IMR-90 (cell line): ENCODE data around the gene SRRM3. TPM values are rescaled to one million over a fixed set of nuclear protein-coding genes. Genes with fewer than 3 reads are reported as not detected.
"Not testable (repeated sequence)": the region's sequence is repeated elsewhere in the genome, so short reads cannot be mapped to it uniquely, and the experiment has no call there.

Source experiments
- ATAC-seq: fragments of 200-7000 bp; cut with Tn5 transposase; 2 replicates; pipeline ENCODE4 v1.9.1; 2020; ENCODE audit warnings: low read depth, mild to moderate bottlenecking, moderate library complexity
- BruUV-seq: library from RNA; stranded (reverse); fragments of 400-500 nt; replicated peaks from 2 replicates; lab custom pipeline; 2021; lab: Mats Ljungman, UMichigan
- CTCF ChIA-PET: fragments of 300-600 bp; formaldehyde crosslinking; extraction: SDS; loops from one replicate; lab custom pipeline; 2021; ENCODE audit warnings: antibody characterized with exemption; lab: Yijun Ruan, JAX
- POLR2A ChIA-PET: fragments of 300-600 bp; sonication (Branson Sonifier 250); formaldehyde crosslinking; loops from one replicate; lab custom pipeline; 2022; ENCODE audit warnings: antibody characterized with exemption; ENCODE audit not compliant: unreplicated experiment; lab: Charles Lee
- DNase-seq: peaks from one replicate; pipeline ENCODE4 v3.0.0; 2013
- H2AFZ ChIP-seq: replicated peaks from 2 replicates; pipeline ENCODE3; 2013; ENCODE audit warnings: low read length, mild to moderate bottlenecking; ENCODE audit not compliant: poor library complexity
- H2AK5ac ChIP-seq: 2 replicates; pipeline ENCODE4 v1.6.1; 2013; ENCODE audit warnings: low read depth, low read length, inconsistent platforms
- H2AK9ac ChIP-seq: replicated peaks from 2 replicates; pipeline ENCODE3; 2013; ENCODE audit warnings: mild to moderate bottlenecking, low read depth, low read length, moderate library complexity; ENCODE audit not compliant: poor library complexity
- H2BK120ac ChIP-seq: 2 replicates; pipeline ENCODE4 v1.6.1; 2013; ENCODE audit warnings: low read depth, low read length, inconsistent platforms
- H2BK15ac ChIP-seq: 3 replicates; pipeline ENCODE4 v1.6.1; 2013; ENCODE audit warnings: low read depth, low read length, inconsistent platforms
- H2BK20ac ChIP-seq: 2 replicates; pipeline ENCODE4 v1.6.1; 2013; ENCODE audit warnings: low read depth, mild to moderate bottlenecking, inconsistent platforms, low read length, moderate library complexity
- H2BK5ac ChIP-seq: 2 replicates; pipeline ENCODE4 v1.6.1; 2013; ENCODE audit warnings: mild to moderate bottlenecking, low read depth, low read length, inconsistent platforms; ENCODE audit not compliant: poor library complexity, severe bottlenecking
- H3K14ac ChIP-seq: replicated peaks from 2 replicates; pipeline ENCODE4 v1.6.1; 2013; ENCODE audit warnings: low read depth, low read length, inconsistent platforms
- H3K18ac ChIP-seq: 2 replicates; pipeline ENCODE4 v1.6.1; 2013; ENCODE audit warnings: low read depth, low read length, control low read depth
- H3K23ac ChIP-seq: 2 replicates; pipeline ENCODE4 v1.6.1; 2013; ENCODE audit warnings: low read depth, low read length, inconsistent platforms
- H3K27ac ChIP-seq: 2 replicates; pipeline ENCODE4 v1.5.1; 2013; ENCODE audit warnings: mild to moderate bottlenecking, control low read depth, low read length; ENCODE audit not compliant: insufficient read depth
- H3K27me3 ChIP-seq: 2 replicates; pipeline ENCODE4 v1.6.1; 2013; ENCODE audit warnings: low read length; ENCODE audit not compliant: control insufficient read depth, insufficient read depth
- H3K36me3 ChIP-seq: 2 replicates; pipeline ENCODE4 v1.6.1; 2013; ENCODE audit warnings: low read length, mixed read lengths; ENCODE audit not compliant: control insufficient read depth, insufficient read depth
- H3K4ac ChIP-seq: 2 replicates; pipeline ENCODE4 v1.6.1; 2013; ENCODE audit warnings: low read depth, low read length, inconsistent platforms
- H3K4me1 ChIP-seq: 2 replicates; pipeline ENCODE4 v1.6.1; 2013; ENCODE audit warnings: low read length, mixed read lengths; ENCODE audit not compliant: control insufficient read depth, insufficient read depth
- H3K4me2 ChIP-seq: 2 replicates; pipeline ENCODE4 v1.6.1; 2013; ENCODE audit warnings: low read depth, mild to moderate bottlenecking, control low read depth, low read length, moderate library complexity
- H3K4me3 ChIP-seq: 2 replicates; pipeline ENCODE4 v1.5.1; 2013; ENCODE audit warnings: low read depth, mild to moderate bottlenecking, control low read depth, low read length, moderate library complexity; ENCODE audit not compliant: insufficient read depth
- H3K56ac ChIP-seq: 2 replicates; pipeline ENCODE4 v1.6.1; 2013; ENCODE audit warnings: low read length, inconsistent platforms; ENCODE audit not compliant: insufficient read depth; ENCODE audit errors: extremely low read depth
- H3K79me1 ChIP-seq, 2 experiments: 2 replicates each; pipeline ENCODE4 v1.6.1; 2013; ENCODE audit warnings: low read length in 2 of 2, inconsistent platforms in 1 of 2, low read depth in 1 of 2
- H3K9ac ChIP-seq: 2 replicates; pipeline ENCODE4 v1.6.1; 2013; ENCODE audit warnings: low read depth, low read length, control low read depth
- H3K9me1 ChIP-seq: 2 replicates; pipeline ENCODE4 v1.6.1; 2013; ENCODE audit warnings: low read length, inconsistent platforms; ENCODE audit not compliant: insufficient read depth
- H3K9me3 ChIP-seq: 2 replicates; pipeline ENCODE4 v1.6.1; 2013; ENCODE audit warnings: low read length; ENCODE audit not compliant: control insufficient read depth, insufficient read depth
- H4K20me1 ChIP-seq: 2 replicates; pipeline ENCODE4 v1.6.1; 2013; ENCODE audit warnings: low read length, inconsistent platforms; ENCODE audit not compliant: insufficient read depth
- H4K5ac ChIP-seq: 2 replicates; pipeline ENCODE4 v1.6.1; 2013; ENCODE audit warnings: mild to moderate bottlenecking, low read depth, low read length, control low read depth
- H4K8ac ChIP-seq, 2 experiments: 2 replicates each; pipeline ENCODE4 v1.6.1; 2013; ENCODE audit warnings: low read depth in 2 of 2, low read length in 2 of 2, control low read depth in 1 of 2, inconsistent platforms in 1 of 2
- H4K91ac ChIP-seq: 2 replicates; pipeline ENCODE4 v1.6.1; 2013; ENCODE audit warnings: low read depth, low read length, inconsistent platforms; ENCODE audit not compliant: insufficient read depth
- WGBS, 2 experiments: methylation state at CpG; one replicate each; pipeline versions ENCODE4 v1.1.5 to v1.1.7; 2013; ENCODE audit warnings: missing lambda C conversion rate in 2 of 2; ENCODE audit not compliant: insufficient read length in 1 of 2; ENCODE audit errors: extremely low coverage in 2 of 2; 5-methylcytosine and 5-hydroxymethylcytosine counted together
- dilution Hi-C: fragments of 300-500 bp; cut with HindIII; formaldehyde crosslinking; loops from one replicate; pipeline ENCODE4 v1.14.3; 2018; ENCODE audit warnings: low sequenced_read_pairs; ENCODE audit not compliant: unreplicated experiment
- in situ Hi-C: fragments of 300-500 bp; cut with MboI; formaldehyde crosslinking; loops from 3 replicates; pipeline ENCODE4 v1.14.3; 2019; ENCODE audit warnings: low sequenced_read_pairs, inconsistent platforms, mixed read lengths
- intact Hi-C: fragments of 100-400 bp; cut with micrococcal nuclease; formaldehyde crosslinking; loops from 2 replicates; pipeline ENCODE4 v1.10.0; 2022
- polyA plus RNA-seq, 3 experiments: library from polyadenylated mRNA; depleted of rRNA; stranded (reverse); fragments of >200 nt; gene quantifications; 2 replicates each; pipeline ENCODE4 v1.2.3, GENCODE V29; 2012; ENCODE audit warnings: low replicate concordance in 1 of 3
- total RNA-seq: library from RNA; depleted of rRNA; stranded (reverse); fragments of >200 nt; gene quantifications from 2 replicates; pipeline ENCODE4 v1.2.3, GENCODE V29; 2012

Gene SRRM3
- total and polyA plus RNA-seq, 2 of the 4 experiments (the other 2 are of a cell fraction): 0.18 to 2.5 TPM

DNA sequence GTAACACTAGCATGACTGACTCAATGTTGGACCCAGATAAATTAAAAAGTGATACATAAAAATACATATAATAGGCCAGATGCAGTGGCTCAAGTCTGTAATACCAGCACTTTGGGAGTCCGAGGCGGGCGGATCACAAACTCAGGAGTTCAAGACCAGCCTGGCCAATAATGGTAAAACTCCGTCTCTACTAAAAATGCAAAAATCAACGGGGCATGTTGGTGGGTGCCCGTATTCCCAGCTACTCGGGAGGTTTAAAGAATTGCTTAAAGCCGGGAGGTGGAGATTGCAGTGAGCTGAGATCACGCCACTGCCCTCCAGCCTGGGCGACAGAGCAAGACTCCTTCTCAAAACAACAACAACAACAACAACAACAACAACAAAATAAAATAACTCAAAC lies 43.3 kb upstream of the SRRM3 start:
- H3K23ac ChIP-seq, POLR2A ChIA-PET, H2BK120ac ChIP-seq, H2AFZ ChIP-seq, H3K9ac ChIP-seq, BruUV-seq, H4K20me1 ChIP-seq, H2BK20ac ChIP-seq, H3K4me1 ChIP-seq, H2BK5ac ChIP-seq, H3K36me3 ChIP-seq, H4K91ac ChIP-seq, H2AK9ac ChIP-seq, H3K4me3 ChIP-seq, in situ Hi-C loops, ATAC-seq, H2BK15ac ChIP-seq, DNase-seq, H3K4ac ChIP-seq, H3K18ac ChIP-seq, H2AK5ac ChIP-seq, dilution Hi-C loops, H3K27ac ChIP-seq, H3K9me1 ChIP-seq, H3K14ac ChIP-seq, CTCF ChIA-PET, H3K9me3 ChIP-seq, H4K8ac ChIP-seq, H3K79me1 ChIP-seq, H4K5ac ChIP-seq, H3K27me3 ChIP-seq, H3K56ac ChIP-seq, intact Hi-C loops, H3K4me2 ChIP-seq: not testable (repeated sequence)
- no CpG with 5 or more reads among the region's 10 CpGs for WGBS, 2 experiments

GRCh38 chr7:76162416-76163170 lies 39.1 kb upstream of the SRRM3 start:
- H3K56ac ChIP-seq, H2BK20ac ChIP-seq, H3K27ac ChIP-seq, BruUV-seq, dilution Hi-C loops, H3K9me3 ChIP-seq, H2AK5ac ChIP-seq, H3K79me1 ChIP-seq, H4K20me1 ChIP-seq, H2AFZ ChIP-seq, H3K14ac ChIP-seq, intact Hi-C loops, CTCF ChIA-PET, H3K4me2 ChIP-seq, H3K4me3 ChIP-seq, H4K91ac ChIP-seq, H3K27me3 ChIP-seq, H3K4me1 ChIP-seq, H3K9ac ChIP-seq, H2BK120ac ChIP-seq, H3K4ac ChIP-seq, H3K36me3 ChIP-seq, H4K5ac ChIP-seq, ATAC-seq, H2AK9ac ChIP-seq, H4K8ac ChIP-seq, H3K23ac ChIP-seq, H3K18ac ChIP-seq, POLR2A ChIA-PET, H3K9me1 ChIP-seq, in situ Hi-C loops, H2BK5ac ChIP-seq, H2BK15ac ChIP-seq: not testable (repeated sequence)
- DNase-seq: peak; percentile 64
- WGBS, 2 experiments: 67% methylated on average over 1 of the region's 10 CpGs; no CpG with 5 or more reads in 1 of the 2 experiments
